DMS114 treated with DMSO at 0.1 percent for 48 hours (cell line): Measurements from ENCODE around the gene TARBP2.
"Not testable (repeated sequence)": the region's sequence is repeated elsewhere in the genome, so short reads cannot be mapped to it uniquely, and the experiment has no call there.

Source experiments
- DNase-seq: peaks from one replicate; lab custom pipeline; 2025; ENCODE audit not compliant: unreplicated experiment; lab: John Stamatoyannopoulos, UW

Gene TARBP2

DNA sequence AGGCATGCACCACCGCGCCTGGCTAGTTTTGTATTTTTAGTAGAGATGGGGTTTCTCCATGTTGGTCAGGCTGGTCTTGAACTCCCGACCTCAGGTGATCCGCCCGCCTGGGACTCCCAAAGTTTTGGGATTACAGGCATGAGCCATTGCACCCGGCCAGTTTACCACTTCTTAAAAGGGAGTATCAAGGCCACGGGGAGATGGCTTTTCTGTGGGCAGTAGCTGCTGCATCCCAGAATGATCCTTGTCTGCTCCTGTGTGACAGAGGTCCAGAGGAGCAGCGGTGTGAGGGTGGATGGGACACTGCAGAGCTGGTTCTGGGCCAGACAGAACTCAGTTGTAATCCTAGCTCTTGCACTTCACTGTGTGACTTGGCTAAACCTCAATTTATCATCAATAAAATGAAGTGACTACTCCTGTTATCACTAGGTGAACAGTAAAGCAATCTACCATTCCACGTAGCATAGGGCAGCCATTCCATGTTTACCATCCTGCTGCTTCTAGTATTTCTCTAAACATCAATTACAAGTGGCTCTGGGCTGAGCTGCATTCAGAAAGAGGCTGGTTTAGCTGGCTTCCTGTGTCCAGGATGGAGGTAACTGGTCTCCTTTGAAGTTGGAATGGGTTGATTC is 9.2 kb downstream of the TARBP2 start:
- DNase-seq, result no peak

DNA sequence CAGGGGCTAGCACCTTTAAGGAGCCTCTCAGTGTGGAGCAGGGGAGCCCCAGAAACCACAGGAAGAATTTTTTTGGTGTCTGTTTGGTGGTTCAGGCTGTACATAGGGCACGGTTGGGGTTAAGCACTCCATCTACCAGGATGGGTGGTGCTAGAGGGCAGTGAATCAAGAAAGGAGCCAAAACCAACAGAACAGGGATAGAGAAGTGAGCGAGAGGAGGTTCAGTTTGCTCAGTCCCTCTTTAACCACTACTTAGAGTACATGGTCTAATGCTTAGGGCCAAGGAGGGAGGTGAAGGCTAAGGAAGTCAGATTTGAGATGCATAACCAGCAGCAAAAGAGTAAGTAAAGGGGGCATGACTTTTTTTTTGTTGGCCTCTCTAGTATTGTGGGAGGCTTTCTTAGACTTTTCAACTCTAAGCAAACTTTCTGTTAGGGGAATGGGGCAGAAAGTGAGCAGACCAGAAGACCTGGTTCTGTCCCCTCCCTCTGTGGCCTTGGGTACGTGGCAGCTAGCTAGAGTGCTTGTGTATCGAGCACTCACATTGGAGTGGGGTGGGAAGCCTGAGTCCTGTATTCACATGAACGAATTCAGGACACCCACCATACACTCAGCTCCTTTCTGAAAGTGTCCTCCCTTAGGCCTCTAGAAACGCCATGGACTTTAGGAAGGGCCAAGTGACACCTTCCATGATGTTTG is 12.8 kb downstream of the TARBP2 start:
- no peak for DNase-seq

DNA sequence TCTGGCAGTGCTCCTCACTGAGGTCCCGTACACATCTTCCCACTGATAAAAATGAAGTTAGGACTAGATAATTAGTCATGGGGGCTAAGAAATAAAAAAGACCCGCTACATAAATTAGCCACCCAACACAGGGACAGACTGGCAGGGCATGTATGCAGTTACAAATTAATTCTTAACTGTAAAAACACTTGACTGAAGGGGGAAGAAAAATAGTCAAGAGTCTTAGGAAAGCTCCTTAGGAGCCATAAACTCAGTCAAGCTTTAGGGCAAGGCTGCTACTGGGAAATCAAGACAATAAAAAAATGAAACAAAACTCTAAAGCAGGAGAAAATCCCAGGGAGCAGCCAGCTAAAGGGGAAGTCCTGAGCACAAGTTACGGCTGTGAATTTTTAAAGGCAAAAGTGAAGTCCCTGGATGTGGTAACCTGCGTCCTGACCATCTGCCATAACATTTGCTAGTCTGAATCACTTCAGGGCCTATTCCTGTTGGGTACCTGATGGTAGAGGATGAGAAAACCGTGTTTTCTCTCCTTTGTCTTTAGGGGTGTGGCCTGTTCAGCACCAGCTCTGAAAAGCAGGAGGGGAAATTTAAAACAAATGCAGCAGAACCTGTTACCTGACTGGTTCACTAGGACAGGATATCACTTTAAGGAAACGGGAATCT is 13.7 kb downstream of the TARBP2 start:
- DNase-seq, result no peak

DNA sequence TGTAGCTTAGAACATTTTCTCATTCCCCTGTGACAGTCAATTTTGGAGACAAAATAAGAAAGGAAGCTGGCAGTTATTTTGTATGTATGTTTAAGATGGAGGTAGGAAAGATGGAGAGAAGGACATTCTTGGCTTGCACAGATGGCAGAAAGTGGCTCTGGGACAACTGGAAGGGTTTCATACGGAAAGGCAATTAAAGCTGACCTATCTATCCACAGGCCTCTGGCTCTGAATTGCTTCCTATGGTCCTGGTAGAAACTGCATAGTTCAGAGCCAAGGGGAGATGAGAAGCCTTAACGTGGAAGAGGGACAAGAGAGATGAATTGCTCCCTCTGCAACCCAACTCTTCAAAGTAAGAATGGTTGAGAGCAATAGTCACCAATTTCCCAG is 14.2 kb downstream of the TARBP2 start:
- no peak for DNase-seq

DNA sequence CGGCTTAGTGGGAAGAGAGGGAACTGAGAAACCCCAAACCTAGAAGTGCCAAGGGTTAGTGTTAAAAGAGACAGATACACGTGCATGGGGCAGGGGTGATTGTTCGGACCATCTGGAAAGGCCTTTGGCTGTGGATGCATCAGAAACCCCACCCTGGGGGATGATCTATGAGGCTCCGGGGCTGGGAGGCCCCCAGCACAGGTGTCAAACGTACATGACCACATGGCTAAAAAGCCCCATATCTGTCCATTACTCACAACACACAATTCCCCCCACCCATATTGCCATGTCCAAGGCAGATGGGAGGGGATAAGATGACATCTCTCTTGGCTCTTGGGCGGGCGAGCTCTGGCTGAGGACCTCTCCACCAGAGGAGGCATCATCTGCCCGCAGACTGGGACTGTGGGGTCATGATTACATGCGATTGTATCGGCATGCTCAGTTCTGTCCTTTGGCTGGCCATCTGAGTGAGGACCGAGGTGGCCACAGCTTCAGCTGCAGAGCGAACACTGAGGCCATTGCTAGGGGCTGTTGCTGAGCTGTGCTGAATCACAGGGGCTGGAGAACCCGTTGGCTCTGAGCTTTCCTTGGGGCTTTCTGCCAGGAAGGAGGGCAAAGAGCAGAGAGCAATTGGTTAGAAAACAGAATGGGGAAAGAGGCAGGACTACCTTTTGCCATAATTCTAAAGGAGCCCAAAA is 15.8 kb downstream of the TARBP2 start:
- DNase-seq, result no peak

DNA sequence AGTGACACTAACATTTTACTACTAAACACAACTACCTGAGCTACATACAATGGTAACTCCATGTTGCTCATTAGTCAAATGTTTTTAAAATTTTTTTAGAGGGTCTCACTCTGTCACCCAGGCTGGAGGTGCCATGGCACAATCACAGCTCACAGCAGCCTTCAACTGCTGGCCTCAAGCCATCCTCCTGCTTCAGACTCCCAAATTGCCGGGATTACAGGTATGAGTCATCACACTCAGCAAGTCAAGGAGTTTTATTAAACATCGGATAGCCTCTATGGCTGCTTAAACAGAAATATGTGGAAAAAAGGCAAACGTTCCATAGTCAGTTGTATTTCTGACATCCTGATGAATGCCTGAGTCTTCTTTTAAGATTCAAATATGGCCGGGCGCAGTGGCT is 17.3 kb downstream of the TARBP2 start:
- no peak for DNase-seq

DNA sequence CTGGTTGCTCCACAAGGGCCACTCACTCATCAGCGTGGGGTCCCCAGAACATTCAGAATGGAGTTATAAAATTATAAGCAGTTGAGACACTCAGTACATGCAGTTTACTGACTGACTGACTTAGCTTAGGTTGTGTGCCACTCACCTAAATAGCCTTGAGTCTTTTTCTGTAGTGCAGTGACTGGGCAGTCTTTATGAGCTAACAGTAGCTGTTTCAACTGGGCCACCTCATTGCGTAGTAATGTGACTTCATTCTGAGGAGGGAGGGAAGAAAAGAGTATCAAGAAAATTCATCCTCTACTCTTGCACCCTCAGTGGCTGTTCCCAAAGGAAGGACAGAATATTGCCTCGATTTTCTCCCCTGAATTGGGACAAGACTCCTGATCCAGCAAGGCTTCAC is 22.0 kb downstream of the TARBP2 start:
- DNase-seq, result no peak

DNA sequence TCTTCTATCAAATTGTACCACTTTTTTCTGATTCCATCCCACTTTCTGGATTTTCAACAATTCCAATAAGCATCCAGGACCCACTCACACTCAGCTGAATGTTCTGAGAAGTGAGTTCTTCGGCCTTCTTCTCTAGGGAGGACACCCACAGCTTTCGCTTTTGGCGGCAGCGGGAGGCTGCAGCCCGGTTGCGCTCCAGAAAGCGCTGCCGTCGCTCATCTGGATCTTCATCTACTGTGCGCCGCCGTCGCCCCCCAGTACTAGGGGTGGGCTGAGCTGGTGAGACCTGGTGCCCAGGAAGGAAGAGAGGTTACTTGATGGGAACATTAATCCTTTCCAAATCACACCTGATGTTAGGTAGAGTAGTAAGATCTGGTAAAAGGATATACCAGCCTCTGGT is 23.4 kb downstream of the TARBP2 start:
- DNase-seq, result no peak

DNA sequence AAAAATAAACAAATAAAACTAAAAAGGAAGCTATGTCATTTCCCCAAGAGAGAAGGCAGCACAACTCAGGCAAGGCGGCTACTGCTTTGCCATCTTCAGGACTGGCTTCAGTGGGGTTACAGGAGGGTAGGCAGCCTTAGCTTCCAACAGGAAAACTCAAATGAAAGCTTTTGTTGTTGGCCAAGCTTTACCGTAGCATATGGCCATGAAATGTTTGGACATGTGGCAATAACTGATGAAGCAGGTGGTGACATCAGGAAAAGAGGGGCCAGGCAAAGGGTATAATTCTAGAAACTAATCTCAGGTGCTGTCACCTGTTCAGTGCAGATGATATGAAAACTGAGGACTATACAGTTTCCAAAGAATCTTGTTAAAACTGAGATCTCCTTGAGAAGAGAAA is 29.0 kb downstream of the TARBP2 start:
- no peak for DNase-seq

DNA sequence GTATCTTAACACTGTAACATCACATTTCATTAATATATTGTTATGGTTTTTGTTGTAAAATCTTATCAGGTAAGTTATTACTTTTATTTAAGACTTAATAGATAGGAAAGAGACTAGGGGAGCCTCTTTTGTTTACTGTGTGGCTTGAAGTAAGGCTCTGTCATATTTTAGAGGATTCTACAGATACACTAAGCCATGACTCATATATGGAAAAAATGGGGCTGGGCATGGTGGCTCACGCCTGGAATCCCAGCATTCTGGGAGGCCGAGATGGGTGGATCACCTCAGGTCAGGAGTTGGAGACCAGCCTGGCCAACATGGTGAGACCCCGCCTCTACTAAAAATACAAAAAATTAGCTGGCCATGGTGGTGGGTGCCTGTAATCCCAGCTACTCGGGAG is 29.8 kb downstream of the TARBP2 start:
- no peak for DNase-seq

DNA sequence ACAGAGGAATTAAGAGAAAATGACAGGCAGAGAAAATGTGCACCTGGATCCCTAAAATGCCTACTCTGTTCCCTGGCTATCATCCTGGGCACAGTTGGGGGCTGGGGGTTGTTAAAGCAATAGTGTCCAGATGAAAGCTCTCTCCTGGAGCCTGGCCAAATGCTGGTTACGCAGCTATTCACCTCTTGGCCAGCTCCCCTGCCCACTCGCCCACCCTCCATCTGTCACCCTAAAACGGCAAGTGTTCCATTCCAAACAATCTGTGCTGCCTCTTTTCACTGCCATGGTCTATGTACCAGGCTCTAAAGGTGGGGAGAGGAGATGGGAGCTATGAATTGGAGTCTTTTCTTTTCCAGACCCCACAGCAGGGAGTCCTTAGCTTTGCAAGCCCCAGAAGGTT is 30.9 kb downstream of the TARBP2 start:
- no peak for DNase-seq

DNA sequence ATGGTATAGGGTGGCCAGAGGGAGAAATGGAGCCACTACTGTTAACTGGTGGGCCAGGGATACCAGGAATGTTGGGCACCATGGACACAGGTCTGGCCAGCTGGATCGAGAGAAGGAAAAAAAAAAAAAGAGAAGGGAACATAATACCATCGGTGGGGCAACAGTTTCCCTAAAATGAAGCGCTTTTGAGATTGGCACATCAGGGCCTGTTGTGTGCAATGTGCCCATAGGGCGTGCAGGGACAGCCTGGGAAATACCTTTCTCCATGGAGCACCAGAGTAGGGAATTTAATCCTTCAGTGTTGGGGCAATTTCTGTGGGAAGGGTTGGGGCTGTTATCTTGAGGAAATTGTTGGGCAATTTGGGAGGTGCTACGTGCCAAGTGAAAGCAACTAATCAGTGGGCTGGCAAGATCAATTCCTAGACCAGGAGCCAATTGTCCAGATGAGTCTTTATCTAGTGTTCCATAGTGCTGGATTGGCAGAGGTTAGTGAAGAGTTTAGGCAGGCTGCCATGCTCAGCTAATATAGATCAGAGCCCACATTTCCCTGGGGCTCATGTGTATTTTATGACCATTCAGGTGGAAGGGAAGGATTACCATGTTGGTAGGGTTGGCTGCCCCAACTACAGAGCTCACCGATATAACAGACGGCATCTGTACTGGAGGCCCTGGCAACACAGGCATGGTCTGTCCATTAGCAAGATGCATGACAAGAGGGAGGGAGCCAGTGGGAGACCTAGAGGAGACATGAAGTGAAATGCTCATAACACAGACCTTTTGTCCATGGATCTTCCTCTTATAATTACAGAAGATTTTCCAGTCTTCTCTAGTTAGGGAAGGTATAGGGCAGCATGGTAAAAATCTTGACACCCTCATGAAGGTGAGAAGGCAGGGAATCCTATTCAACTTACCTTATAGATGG is 31.7 kb downstream of the TARBP2 start:
- no peak for DNase-seq

DNA sequence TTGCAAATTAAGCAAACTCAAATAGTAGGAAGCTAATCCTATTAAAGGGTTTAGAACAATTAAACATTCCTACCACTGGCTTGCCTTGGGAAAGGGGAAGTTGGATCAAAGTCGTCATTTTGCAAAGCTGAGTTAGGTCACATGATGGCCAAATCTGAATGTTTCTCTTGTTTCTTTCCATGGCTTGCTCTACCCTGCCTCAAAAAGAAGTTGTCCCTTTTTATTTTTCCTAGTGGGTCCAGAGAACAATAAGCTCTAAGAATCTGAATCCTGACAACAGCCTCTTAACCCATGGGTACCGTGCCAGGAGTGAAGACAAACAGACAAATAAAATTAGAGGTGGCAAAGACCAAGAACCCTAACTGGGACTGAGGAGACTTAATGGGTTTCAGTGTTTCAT is 32.4 kb downstream of the TARBP2 start:
- no peak for DNase-seq

DNA sequence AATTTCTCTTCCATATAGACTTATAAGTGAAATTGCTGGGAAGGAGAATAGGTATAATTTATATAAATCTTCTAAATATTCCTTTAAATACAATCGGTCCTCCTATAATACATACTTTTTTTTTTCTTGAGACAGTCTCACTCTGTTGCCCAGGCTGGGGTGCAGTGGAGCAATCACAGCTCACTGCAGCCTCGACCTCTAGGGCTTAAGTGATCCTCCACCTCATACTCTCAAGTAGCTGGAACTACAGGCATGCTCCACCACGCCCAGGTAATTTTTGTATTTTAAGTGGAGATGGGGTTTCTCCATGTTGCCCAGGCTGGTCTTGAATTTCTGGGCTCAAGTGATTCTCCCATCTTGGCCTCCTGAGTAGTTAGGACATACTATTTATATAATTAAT is 35.9 kb downstream of the TARBP2 start:
- no peak for DNase-seq

DNA sequence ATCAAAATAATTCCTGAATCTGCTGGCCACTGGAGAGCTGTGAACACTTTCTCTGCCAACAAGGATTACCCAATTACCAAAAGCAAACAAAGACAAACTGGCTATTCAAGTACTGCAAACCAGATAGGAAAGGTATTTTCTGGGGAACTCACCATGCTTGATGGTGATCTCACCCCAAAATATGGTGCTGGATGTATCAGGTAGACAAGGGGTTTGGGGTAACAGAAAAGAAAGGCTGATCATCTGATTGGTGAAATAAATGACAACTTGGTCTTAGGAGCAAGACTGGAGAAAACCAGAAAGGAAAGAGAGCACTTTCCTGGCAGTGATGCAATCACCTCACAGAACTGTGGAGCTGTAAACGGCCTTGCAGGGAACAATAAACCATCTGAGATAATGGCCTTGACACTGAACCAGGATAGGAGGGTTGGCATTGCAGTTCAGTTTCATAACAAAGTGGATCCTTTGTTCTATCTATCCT is 37.2 kb downstream of the TARBP2 start:
- no peak for DNase-seq

DNA sequence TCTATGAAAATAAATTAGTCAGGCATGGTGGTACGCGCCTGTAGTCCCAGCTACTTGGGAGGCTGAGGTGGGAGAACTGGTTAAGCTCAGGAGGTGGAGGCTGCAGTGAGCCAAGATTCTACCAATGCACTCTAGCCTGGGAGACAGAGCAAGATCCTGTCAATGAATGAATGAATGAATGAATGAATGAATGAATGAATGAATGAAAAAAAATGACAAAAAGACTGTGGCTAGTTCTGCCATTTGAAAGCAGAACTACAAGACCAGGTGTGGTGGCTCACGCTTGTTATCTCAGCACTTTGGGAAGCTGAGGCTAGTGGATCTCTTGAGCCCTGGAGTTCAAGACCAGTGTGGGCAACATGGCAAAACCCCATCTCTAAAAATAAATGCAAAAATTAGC is 38.4 kb downstream of the TARBP2 start:
- no peak for DNase-seq

DNA sequence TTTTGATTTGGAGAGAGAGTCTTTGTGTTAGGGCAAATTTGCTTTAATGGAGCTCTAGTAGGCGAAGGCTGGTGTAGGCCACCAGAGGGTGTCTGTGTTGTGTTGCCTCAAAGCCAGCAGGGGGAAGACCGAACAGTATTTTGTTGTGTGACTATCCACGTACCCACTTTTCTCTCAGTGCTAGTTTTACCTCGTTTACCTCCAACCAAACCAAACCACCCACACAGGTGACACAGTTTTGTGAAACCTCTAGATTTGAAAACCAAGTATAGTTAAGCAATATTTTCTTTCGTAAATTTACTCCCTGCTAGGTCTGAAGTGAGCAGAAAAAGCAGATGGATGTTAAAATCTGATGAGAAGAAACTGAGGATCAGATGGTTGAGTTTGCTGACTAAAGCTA is 42.5 kb downstream of the TARBP2 start:
- DNase-seq, result peak; percentile 70

DNA sequence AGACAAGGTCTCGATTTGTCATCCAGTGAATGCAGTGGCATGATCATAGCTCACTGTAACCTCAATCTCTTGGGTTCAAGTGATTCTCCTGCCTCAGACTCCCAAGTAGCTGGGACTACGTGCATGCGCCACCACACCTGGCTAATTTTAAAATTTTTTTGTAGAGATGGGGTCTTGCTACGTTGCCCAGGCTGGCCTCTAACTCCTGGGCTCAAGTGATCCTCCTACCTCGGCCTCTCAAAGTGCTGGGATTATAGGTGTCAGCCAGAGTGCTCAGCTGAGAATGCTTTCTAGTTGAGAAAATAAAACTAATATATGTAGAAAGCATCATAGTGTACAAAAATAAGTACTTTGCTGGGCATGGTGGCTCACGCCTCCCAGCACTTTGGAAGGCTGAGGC is 47.3 kb downstream of the TARBP2 start:
- not testable (repeated sequence) for DNase-seq

DNA sequence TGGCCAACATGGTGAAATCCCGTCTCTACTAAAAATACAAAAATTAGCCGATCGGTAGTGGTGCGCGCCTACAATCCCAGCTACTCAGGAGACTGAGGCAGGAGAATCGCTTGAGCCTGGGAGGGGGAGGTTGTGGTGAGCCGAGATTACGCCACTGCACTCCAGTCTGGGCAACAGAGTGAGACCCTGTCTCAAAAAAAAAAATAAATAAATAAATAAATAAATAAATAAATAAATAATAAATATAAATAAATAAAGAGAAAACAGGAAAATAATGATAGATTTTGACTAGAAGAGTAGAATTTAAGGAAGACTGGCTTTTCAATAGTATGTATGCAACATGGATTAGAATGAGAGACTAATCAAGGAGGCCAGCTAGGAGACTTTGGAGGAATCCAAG is 49.0 kb downstream of the TARBP2 start:
- not testable (repeated sequence) for DNase-seq

DNA sequence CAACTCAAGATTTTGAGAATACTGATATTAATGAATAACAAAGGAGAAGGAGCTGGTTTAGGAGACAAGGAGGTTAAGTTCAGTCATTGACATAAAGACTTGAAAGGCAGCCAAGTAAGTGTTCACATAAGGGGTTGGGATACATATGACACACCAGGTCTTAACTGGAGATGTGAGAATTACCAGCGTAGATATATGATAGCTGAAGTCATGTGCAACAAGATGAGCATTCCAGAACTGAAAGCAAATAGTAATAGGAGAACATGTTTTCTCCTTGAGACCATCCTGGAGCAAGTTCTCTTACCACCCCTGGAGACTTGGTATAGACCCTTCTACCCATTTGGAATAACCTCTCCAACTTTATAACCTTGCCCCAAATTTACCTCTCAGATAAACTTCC is 49.5 kb downstream of the TARBP2 start:
- DNase-seq, result no peak

DNA sequence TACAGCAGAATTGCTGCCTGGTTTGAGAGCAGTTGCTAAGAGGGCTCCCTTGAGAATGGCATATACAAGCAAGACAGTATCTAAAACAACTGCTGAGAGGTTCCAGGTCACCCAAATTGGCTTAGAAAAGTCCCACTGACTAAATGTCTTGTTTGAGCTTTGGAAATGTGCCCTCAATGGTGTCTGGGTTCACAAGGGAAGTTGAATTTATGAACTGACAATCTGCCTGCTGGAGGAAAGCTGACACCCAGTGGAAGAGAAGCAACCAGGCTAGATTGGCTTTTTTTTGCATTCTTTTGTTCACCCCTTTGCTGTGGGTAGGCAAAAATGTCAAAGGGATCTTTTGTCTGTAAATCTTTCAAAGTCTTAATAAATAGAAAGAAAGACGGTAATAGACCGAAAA is 50.8 kb downstream of the TARBP2 start:
- no peak for DNase-seq
